GM18907 (cell line): ENCODE data around the gene DPF1.
"Not testable (repeated sequence)": the region's sequence is repeated elsewhere in the genome, so short reads cannot be mapped to it uniquely, and the experiment has no call there.

ENCODE experiments used
- ATAC-seq: cut with Tn5 transposase; IDR thresholded peaks from one replicate; pipeline ENCODE4 v1.9.1; 2021; ENCODE audit warnings: mild to moderate bottlenecking, moderate library complexity; ENCODE audit not compliant: unreplicated experiment

Gene DPF1

DNA sequence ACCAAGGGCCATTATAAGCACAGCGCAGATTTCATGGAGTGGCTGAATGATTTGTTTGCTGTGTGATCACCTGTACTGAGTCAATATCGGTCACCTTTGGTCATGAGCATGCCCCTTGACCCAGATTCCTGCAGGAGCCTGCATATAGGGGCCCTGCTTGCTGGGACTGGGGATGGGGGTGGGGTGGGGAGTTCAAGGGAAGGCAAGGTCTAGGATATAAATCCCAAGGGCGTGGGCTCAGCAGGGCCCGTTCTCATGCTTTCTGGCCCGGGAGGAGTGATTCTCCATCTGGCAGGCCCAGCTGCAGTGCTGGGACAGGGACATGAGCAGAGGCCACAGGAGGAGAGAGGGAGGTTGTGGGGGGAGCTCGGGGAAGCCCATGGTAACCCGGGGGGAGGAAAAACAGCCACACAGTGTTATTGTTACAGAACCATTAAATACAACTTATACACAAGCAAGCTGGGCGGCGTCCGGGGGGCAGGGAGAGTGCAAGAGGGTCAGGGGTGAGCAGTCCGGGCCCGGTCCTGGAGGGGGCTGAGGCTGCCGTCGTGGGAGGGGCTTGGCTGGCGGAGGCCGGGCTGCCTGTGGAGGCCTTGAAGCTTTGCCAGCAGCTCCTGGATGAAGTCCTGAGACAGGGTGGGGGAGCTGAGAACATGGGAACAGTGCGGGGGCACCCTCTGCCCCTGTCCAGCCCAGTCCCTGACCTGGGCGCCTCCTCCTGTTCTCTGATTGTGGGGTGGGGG, 27.0 kb upstream of the DPF1 start:
- no peak for ATAC-seq

DNA sequence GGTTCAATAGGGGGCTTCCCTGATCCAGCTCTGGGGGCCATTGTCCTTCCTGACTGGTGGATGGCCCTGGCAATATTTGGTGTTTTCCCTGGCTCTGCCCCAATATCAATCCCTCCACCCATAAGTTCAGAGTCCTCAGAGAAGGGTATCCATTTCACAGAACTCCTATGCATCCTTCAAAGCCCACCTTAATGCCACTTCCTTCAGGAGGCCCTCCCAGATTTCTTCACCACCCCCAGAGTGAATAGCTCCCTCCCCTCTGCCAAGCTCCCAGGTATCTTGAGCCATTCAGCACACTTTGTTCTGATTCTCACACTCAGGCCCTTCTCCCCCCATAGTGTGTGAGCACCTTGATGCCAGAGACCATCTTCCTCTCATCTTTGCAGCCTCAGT, 26.4 kb upstream of the DPF1 start:
- ATAC-seq, result no peak

DNA sequence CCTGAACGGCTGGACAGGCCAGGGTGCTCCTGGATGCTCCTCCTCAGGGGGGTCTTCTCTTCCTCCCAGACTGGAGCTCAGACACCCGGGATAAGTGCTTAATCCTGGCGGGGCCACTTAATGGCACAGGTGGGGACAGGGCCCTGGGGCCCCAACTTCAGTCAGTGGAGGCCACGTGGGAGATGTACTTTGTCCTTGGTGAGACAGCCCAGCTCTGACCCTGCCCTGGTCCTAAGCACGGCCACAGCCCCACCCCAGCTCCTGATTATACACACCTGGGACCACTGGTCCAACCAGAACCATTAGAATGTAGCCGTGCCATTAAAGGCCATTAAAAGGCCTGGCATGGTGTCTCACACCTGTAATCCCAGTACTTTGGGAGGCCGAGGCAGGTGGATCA, 24.4 kb upstream of the DPF1 start:
- ATAC-seq, result no peak

DNA sequence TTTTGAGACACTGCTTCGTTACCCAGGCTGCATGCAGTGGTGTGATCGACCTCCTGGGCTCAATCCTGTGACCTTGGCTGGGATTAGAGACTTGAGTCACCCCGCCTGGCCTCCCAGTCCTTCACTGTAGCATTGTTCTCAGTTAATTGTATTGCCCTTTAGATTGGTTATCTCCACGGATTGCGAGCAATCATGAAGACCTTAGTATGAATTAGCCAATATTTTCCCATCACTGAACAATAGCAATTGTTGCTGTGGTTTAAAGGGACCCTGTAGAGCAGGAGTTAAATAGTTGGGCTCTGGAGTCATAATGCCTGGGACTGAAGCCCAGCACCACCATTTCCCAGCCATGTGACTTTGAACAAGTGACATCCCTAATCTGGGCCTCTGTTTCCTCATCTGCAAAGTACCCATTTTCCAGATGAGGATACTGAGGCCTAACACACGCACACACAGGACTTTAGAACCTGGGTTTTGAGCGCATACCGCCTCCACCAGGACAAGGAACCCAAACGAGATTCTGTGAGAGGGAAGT, 23.8 kb upstream of the DPF1 start:
- no peak for ATAC-seq

DNA sequence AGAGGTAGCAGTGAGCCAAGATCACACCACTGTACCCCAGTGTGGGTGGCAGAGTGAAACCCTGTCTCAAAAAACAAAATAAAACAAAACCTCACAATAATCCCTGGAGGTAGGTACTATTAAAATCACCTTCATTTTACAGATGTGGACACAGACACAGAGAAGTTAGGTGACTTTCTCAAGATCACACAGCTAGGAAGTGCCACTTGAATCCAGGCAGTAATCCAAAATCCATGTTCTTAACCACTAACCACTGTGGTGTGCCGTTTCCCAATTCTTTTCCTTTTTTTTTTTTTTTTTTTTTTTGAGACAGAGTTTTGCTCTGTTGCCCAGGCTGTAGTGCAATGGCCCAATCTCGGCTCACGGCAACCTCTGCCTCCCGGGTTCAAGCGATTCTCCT, 23.1 kb upstream of the DPF1 start:
- ATAC-seq, result no peak

DNA sequence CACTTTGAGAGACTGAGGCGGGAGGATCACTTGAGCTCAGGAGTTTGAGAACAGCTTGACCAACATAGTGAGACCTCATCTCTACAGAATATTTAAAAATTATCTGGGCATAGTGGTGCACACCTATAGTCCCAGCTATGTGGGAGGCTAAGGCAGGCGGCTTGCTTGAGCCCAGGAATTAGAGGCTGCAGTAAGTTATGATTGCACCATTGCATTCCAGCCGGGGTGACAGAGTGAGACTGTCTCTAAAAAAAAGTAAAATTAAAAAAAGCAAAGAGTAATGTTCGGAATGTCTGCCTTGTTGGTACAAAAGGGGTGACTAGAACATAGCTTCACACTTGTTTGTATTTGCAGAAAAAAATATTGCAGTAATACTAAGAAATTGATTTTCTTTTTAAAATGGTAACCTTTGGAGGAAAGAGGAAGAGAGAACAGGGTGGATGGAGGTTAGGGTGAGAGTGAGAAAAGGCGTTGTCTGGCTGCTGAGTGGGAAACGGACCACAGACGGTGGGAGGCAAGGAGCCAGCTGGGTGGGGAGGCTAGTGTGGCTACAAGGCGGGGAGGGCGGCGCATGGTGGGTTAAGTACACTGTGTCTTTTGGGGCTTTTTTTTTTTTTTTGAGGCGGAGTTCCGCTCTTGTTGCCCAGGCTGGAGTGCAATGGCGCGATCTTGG, 21.9 kb upstream of the DPF1 start:
- no peak for ATAC-seq

DNA sequence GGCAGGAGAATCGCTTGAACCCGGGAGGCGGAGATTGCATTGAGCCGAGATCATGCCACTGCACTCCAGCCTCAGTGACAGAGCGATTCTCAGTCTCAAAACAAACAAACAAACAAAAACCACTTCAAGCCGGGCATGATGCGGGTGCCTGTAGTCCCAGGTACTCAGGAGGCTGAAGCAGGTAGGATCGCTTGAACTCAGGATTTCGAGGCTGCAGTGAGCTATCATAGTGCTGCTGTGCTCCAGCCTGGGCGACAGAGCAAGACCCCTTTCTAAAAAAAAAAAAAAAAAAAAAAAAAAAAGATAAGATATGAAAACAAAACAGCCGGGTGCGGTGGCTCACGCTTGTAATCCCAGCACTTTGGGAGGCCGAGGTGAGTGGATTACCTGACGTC, 19.3 kb upstream of the DPF1 start:
- no peak for ATAC-seq

DNA sequence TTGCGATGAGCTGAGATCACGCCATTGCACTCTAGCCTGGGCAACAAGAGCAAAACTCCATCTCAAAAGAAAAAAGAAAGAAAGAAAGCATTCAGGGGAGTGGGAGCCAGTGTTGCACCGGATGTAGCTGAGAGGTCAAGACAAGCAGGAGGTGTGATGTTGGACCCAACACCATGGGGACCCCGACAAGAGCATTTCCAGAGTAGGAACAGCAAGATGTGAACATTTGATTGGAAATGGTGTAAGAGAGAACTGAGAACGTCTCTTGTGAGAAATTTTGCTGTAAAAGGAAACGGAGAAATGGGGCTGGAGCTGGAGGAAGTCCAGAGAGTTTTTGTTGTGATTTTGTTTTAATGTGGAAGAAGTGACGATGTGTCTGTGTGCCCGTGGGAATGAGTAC, 15.8 kb upstream of the DPF1 start:
- ATAC-seq, result no peak

DNA sequence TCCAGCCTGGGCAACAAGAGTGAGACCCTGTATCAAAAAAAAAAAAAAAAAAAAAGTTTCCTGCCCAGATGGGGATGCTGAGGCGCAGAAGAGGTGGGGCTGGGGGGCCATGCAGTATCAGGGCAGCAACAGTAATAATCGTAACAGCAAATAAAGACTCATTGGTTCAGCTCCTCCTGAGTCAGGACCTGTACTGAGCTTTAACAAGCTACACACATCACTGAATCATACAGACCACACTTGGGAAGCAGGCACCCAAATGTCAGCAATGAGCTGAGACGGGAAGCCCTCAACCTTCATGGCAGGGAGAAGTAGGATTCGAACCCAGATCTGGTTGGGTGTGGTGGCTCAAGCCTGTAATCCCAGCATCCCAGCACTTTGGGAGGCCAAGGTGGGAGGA, 10.6 kb upstream of the DPF1 start:
- ATAC-seq, result no peak

DNA sequence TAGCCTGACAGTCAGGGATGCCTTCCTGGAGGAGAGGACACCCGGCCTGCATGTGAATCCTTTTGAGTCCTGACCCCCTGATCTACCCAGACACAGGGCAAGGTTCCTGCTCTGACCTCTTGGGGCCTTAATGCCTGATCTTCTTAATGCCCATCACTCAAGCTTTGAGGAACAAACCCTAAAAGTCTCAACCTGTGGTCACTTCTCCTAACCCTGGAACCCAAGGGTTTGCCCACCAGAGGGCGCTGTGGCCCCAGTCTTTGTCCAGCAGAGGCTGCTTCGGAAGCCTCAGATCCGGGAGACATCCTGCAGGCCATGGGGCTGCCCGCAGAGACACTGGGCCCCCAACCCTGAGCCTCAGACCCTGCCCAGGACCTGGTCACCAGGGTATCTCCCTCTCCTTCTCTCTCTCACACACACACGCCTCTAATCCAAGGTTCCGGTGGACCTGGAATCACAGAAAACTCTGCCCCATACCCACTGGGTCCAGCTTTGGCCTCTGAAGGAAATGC, 9.8 kb upstream of the DPF1 start:
- ATAC-seq, result no peak

DNA sequence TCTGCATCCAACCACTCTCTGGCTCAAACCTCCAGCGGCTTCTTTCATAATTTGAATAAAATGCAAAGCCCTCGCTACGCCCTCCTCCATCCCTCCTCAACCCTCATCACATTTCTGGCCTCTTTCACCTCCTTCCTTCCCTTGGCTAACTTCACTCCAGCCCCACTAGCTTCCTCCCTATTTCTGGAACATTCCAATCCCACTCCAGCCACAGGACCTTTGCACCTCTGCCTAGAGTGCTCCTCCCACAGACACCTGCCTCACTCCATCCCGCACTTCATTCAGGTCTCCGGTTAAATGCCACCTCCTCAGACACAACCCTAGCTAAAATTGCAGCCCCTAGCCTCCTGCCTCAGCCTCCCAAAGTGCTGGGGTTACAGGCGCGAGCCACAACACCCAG, 7.9 kb upstream of the DPF1 start:
- ATAC-seq, result no peak

DNA sequence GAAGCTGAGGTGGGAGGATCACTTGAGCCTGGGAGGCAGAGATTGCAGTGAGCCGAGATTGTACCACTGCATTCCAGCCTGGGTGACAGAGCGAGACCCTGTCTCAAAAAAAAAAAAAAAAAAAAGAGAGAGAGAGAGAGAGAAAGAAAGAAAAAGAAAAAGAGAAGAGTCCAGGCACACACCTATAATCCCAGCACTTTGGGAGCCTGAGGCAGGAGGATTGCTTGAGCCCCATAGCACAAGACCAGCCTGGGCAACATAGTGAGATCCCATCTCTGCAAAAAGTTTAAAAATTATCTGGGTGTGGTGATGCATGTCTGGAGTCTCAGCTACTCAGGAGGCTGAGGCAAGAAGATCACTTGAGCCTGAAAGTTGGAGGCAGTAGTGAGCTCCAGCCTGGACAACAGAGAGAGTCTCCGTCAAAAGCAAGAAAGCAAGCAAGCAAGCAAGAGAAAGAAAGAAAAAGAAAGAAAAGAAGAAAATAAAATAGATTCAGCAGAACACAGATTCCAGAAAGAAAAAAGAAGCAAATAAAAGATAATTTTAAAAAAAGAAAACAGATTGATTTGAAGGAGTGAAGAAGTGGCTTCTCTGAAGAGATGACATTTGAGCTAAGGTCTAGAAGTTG, 6.6 kb upstream of the DPF1 start:
- not testable (repeated sequence) for ATAC-seq

DNA sequence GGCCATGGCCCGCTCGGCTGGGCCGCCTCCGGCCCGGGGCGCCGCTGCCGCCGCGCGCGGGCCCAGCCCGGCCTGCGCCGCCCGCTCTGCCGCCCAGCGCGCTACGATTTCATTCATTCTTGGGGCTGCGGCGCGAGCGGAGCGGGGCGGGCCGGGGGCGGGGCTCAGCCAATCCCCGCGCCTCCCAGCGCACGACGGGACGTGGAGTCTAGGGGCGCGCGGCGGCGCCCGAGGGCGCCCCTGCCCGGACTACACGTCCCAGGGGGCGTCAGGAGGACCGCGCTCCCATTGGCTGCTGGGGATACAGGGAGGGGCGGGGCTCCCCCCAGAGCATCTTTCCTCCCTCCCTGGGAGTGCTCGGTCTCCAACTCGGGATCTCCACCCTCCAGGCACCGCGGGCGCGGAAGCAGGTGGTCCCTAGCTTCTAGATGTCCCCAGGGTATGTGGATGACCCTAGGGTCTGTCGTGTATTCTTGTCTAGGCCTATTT, 5.6 kb upstream of the DPF1 start:
- no peak for ATAC-seq

DNA sequence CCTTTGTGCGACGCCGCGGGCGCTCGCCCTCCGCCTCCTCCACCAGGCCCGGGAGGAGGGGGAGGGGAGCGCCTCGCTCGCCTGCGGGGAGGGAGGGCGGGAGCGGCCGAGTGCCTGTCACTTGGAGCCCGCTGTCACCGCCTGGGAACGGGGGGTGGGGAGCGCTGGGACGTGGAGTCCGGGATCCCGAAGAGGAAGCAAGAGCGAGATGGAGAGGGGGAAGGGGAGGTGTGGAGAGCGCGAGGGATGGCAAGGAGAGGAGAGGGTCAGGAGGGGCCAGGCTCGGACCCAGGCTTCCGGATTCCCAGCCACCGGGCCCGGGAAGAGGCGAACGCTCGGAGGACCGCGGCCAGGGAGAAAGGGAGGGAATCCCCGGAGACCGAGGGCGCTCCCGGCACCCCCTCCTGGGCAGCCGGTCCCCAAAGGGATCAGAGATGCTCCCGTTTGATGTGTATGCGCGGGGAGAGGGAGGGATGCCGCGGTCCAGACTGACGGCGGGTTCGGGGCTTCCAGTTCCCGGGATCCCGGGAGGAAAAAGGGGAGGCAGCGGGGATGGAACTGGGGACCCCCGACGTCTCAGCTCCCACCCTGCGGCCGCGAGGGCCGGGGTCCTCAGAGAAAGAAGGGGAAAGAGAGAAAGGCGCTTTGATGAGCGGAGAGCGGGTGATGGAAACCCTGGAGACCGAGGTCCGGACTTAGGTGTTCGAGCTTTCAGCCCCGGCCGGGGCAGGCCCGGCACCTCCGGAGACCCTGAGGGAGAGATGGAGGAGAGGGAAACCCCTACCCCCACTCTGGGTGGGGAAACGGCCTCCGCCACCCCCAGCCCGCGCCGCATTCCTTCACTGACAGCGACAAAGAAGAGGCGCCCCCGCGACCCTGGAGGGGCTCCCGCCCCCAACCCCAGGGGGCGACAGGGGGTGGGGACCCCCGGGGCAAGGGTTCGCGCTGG, 4.7 kb upstream of the DPF1 start:
- no peak for ATAC-seq

DNA sequence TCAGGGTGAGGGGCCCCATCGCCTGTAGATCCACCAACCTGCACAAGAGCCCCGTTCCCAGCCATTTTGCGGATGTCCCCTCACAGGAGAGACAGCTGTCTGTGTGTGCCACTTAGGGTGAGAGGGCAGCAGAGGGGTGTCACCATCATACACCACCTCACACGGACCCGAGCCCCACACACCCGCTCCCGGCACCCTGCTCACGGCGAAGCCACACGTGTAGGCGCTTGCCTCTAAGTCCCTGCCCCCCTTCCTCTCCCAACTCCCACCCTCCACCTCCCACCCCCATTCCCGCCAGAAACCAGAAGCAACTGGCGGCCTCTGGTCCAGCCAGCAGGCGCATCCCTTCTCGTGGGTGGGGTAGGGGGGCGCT, 4.0 kb upstream of the DPF1 start:
- no peak for ATAC-seq

DNA sequence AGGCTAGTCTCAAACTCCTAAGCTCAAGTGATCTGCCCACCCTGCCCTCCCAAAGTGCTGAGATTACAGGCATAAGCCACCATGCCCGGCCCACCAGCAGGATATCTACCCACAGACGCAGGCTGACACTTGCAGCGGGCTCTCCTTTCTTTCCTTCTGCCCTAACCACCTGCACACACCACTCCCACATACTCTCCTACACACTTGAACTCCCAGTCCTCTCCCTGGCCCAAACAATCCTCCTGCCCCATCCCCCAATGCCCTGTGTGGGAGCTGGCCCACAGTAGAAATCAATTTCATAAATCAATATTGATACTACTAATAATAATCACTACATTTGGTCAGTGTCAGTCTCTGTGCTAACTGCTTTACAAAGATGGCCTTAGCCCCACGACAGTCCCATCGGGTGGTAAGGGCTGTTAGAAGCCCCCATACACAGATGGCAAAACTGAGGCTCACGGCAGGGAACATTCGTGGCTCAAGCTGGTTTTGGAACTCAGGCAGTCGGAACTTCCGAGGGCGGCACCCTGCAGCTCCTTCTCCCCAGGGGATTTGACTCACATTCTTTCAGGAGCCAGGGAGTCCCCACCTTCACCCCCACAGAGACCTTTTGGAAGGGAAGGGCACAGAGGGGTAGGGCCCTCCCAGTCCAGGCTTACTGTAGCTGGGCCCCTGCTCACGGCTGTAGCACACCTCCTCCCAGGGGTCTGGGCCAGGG, 3.4 kb upstream of the DPF1 start:
- no peak for ATAC-seq

DNA sequence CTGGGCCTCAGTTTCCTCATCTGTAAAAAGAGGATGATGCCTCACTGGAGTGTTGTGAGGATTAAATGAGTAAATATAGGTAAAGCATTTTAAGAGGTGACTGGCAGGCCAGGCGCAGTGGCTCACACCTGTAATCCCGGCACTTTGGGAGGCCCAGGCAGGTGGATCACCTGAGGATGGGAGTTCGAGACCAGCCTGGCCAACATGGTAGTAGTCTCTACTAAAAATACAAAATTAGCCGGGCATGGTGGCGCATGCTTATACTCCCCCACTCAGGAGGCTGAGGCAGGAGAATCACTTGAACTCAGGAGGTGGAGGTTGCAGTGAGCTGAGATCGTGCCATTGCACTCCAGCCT, 819 bp upstream of the DPF1 start:
- not testable (repeated sequence) for ATAC-seq

DNA sequence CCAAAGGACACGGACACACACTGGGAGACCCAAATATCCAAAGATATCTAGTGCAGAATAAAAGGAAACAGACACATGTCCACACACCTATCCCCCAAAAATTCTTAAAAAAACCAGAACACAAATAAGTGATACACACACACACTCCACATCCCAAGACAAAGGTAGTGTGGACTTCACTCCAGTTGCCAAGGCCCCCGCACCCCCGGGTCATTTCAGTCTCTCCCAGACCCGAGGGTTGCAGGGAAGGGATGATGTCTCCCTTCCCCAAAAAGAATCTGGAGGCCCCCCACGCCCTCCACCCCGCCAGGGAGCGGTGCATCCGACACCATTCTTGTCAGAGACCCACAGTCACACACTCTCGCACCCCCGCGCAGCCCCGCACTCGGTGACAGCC, 407 bp downstream of the DPF1 start:
- ATAC-seq, result no peak

DNA sequence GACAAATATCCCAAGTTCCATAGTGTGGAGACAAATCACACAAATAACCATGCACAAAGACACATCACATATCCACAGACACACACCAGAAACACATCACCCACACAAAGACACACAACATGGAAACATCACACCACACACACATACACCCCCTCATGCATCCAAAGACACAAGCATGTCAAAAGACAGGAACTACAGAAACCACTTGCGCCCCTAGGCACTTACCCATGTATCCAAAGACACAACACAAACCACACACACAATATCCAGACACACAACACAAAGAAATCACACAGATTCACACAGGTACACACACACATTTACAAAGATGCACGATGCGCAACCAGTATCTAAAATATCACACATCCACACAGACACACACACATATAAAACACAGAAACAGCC, 901 bp downstream of the DPF1 start:
- no peak for ATAC-seq
